Smooth muscle cell of the brain vasculature (primary cell): Measurements from ENCODE around the gene LY6G6F.

Source experiments
- DNase-seq: peaks from one replicate; pipeline ENCODE4 v3.0.0-alpha.2; 2012; ENCODE audit warnings: low read depth, low spot score

LY6G6F gene

GRCh38 chr6:31706599-31706998 is at the start of gene LY6G6F:
LY6G6F (plus strand) TSS chr6:31706866; CDS start chr6:31706907, 41 bp downstream.
- DNase-seq = no peak

GRCh38 chr6:31657406-31658157 is 49.1 kb upstream of the LY6G6F start:
- no peak for DNase-seq

GRCh38 chr6:31658158-31658688 is 48.4 kb upstream of the LY6G6F start:
- DNase-seq = no peak

GRCh38 chr6:31658983-31659648 is 47.5 kb upstream of the LY6G6F start:
- no peak for DNase-seq

GRCh38 chr6:31659649-31660380 is 46.9 kb upstream of the LY6G6F start:
- no peak for DNase-seq

GRCh38 chr6:31660381-31661261 is 46.0 kb upstream of the LY6G6F start, which contains the start of gene C6orf47:
C6orf47 (minus strand) TSS chr6:31660778; CDS start chr6:31659947, 831 bp downstream.
- peak; percentile 51 for DNase-seq

GRCh38 chr6:31661262-31662123 is 45.2 kb upstream of the LY6G6F start:
- no peak for DNase-seq

GRCh38 chr6:31662124-31662723 is 44.4 kb upstream of the LY6G6F start:
- no peak for DNase-seq

- no peak for DNase-seq
Observed at GRCh38 chr6:31663126-31663960, 43.3 kb upstream of the LY6G6F start.

GRCh38 chr6:31663961-31664789 is 42.5 kb upstream of the LY6G6F start:
- DNase-seq = peak; percentile 23

- DNase-seq = peak; percentile 84
Observed at GRCh38 chr6:31664790-31665500, 41.7 kb upstream of the LY6G6F start, which contains the start of gene GPANK1. GPANK1 (minus strand) TSS chr6:31664997; CDS start chr6:31664478, 519 bp downstream.

- DNase-seq = peak; percentile 89
Observed at GRCh38 chr6:31665501-31666336, 40.9 kb upstream of the LY6G6F start, which contains the start of gene CSNK2B. CSNK2B (plus strand) TSS chr6:31666080; CDS start chr6:31666832, 752 bp downstream.

- DNase-seq = no peak
Observed at GRCh38 chr6:31666337-31666965, 40.2 kb upstream of the LY6G6F start.

GRCh38 chr6:31669676-31670075 is 37.0 kb upstream of the LY6G6F start, which contains the start of gene LY6G5B:
LY6G5B (plus strand) TSS chr6:31669976; CDS start chr6:31670951, 975 bp downstream.
- DNase-seq = no peak

- no peak for DNase-seq
Observed at GRCh38 chr6:31676322-31676903, 30.3 kb upstream of the LY6G6F start.
